ENCODE measurements around the gene ADAMTS2.
A peak's percentile ranks its signal among the peaks of the same experiment; 100 is the strongest.

ADAMTS2 gene

DNA sequence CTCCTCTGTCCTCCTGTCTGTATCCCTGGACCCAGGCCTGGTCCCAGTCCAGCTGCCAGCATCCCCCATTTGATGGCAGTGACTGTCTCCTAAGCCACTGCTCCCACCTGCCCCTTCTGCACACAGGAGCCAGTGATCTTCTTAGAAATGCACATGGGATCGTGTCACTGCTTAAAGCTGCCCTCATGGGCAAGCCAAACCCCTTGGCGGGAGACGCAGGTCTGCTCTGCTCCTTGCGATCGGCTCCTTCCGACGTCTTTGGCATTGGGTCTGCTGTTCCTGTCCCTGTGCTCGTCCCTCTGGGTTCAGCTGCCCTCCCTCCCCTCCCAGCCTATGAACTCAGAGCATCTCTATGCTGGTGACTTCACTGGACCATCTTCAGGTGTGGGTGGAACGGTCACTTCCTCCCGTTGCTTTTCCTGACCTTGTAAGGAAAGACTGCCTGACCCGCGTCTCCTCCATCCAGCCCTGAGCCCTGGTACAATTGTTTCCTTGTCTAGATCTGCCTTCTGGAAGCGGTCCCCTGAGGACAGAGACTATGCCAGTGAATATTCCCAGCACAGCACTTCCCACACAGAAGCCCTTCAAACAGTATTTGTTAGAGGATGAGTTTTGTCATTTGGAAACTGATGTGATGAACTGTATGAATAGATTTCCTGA lies 168.6 kb downstream of the ADAMTS2 start:
- no peak for DNase-seq (ENCODE audit: low spot score)

DNA sequence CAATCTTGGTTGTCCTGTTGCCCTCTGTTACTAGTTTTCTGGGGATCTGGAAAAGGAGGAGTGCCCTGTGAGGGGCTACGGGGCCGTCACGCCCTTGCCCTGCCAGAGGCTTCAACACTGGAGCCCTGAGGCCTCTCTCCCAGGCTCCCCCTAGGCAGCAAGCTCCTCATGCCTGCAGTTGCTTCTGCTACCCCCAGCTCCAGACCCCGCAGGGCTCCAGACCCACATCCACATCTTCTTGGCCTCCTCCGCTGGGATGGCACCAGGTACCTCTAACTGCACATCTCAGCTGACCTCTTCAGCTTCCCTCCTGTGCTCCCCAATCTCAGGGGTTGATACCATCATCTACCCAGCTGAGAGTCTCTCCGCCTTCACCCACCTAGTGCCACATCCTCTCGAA lies 169.1 kb downstream of the ADAMTS2 start:
- no peak for DNase-seq (ENCODE audit: low spot score)

DNA sequence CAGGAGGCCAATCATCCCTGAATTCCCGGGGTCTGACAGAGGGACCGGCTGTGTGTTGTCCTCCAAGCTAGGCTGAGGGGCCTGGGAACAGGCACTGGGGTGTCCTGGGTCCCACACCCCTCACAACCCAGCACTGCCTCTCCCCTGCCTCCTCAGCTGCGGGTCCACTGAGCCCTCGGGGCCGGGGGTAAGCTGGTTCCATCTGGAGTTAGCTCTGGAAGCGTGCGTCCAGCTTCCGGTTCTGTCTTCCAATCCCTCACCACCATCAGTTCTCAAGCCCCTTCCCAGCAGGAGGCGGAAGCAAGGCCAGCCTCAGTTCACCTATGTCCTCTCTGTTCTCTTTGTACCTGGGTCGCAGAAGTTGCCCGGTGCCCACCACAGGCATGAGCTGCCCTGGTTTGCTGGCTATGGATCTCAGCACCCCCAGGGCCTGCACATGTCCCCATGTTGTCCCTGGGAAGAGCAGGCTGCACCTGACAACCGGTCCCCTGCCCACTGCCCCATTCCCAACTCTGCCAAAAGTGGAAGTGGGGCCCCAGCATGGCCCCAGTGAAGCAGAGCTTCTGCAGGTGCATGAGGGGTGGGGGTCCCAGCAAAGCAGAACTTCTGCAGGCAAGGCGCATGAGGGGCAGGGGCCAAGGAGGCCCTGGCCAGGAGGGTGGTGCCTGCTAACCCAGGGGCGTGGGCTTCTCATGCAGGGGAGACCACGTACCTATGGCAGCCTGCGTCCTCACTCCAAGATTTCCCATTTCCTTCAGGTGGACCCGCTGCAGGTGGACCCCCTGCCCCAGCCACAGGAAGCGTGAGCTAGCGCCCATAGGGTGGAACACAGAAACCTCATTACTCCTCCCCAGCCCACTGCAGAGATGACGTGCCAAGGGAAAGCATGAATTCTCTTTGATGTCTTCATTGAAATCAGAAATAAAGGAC lies 173.2 kb downstream of the ADAMTS2 start:
- DNase-seq (ENCODE audit: low spot score) = no peak

DNA sequence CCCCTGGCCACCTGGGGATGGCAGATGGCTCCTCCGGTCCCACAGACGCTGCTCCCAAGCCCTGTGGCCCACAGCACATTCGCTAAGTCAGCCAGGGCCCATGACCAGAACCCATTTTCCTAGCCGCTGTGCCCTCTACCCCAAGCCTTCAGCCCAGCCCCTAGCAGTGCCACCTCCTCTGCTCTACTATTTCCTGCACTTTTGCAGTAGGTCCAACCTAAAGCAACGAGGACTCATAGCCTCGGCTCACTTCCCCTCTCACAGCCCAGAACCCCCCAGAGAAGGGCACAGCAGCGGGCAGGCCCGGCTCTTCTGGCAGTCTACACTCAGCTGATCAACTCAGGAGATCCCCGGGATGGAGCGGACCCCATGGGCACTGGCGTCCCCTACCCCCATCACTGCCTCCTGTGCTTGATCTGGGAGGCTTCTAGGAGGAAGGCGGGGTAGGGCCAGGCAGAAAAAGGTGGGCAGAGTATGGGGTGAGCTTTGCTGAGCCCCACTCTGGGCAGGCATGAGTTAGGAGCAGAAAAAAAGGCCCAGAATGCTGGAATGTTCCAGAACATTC lies 173.9 kb downstream of the ADAMTS2 start:
- no peak for DNase-seq (ENCODE audit: low spot score)

DNA sequence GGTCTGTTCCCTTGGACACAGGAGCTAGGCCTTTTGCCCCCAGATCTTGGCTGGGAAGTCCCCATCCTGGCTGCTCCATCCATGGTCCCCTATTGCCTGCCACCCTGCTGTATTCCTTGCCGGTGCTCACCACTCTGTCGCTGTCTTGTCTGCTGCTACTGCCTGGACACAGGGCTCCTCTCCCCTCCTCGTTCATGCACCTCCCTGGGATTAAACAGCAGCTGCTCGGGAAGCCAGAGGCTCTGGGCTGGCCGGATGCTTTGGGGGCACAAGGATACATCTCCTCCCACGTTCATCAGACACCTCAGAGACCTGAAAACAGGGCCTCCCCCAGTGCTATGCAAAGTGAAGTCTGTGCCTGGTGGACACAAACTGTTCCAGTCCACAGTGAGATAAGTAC lies 174.7 kb downstream of the ADAMTS2 start:
- DNase-seq (ENCODE audit: low spot score) = no peak

DNA sequence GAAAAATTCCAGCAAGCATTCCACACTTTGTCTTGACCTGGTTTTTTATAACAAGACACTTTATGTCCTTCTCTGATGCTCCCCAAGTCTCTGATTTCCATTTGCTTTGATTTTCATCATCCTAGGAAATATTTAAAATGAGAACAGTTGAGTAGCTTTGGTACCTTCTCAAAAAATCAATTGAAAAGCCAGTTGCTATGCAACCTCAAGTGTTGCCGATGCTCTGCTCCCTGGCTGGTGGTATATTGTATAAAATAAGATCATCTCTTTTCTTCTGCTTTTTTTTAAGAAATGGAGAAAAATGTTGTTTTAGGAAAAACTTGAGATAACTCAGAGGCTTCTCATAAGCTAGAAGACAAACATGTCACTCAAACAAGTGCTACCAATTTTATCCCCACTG lies 175.4 kb downstream of the ADAMTS2 start:
- no peak for DNase-seq (ENCODE audit: low spot score)

DNA sequence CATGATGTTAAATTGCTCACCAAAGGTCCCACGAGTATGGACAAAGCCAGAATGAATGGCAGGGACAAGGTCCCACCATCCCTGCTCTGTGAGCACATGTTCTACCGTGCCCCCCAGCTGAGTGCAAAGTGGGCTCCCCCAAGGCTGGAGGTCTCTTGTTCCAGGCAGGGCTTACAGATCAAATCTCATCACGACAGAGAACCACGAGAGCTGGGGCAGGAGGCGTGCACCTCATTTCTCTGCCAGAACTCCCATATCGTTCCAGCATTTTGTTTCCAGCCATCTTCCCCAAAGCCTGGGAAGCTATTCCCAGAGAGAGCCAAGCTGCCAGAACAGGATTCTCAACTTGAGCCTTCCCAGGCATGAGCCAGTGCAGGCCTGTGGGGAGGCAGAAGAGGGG lies 176.6 kb downstream of the ADAMTS2 start:
- DNase-seq (ENCODE audit: low spot score) = no peak

DNA sequence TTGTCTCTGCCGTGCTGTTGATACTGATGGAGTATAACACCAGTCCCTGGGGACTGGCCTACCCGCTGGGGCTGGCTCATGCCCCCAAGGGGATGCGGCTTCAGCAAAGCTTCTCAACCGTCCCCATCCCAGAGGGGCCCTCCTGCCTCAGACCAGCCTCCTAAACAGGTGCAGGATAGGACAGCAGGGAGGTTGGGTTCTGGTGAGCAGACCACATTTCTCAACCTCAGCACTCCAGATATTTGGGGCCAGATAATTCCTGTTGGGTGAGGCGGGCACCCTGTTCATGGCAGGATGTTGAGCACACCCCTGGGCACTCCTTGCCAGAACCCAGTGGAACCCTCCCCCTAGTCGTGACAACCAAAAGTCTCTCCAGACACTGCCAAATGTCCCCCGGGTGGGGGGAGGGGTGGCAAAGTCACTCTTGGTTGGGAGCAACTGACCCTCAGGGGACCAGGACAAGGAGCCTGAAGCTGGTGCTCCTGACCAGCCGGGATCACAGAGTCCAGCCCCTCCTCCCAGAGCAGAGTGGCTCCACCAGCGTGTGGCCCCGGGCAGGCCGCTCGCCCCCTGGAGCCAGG lies 177.3 kb downstream of the ADAMTS2 start:
- DNase-seq (ENCODE audit: low spot score) = no peak

DNA sequence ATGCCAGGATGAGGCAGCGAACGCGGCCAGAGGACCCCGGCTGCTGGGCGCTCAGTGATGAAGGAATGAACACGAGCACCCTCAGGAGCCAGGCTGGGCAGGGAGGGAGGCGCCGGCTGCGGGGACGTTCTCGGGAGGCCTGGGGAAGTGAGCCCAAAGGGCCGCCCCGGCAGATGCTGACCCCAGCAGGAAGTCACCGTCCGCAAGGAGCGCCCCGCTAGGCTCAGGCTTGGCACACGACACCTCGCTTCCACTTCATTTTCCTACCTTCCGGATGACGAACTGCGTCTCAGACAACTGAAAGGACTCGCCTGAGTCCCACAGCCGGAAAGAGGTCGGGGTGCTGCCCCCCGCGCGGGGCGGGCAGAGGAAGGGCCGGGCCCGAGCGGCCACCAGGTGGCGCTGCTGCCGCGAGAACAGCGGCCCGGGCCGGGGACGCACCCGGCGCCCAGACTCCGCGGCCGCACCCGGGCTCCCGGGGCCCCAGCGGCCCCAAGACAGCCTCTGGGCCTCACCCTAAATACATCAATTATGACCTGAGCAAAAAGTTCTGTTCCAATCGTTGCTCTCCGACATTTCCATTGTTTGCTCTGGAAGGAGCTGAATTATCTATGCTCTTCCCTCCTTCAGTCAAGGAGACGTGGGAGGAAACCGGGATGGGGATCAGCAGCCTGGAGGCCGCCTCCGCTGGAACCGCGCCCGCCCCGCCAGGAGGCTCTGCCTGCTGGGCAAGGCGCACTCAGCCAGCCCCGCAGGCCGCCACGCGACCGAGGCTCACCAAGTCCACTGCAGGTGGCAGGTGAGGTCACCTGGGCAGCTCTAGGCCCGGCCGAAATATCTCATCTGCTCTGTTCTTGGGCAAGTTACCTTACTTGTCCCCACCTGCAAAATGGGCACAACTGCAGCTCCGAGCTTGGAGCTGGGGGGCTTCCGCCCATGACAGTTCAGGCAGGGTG lies 178.1 kb downstream of the ADAMTS2 start:
- peak; percentile 40 for DNase-seq (ENCODE audit: low spot score)

DNA sequence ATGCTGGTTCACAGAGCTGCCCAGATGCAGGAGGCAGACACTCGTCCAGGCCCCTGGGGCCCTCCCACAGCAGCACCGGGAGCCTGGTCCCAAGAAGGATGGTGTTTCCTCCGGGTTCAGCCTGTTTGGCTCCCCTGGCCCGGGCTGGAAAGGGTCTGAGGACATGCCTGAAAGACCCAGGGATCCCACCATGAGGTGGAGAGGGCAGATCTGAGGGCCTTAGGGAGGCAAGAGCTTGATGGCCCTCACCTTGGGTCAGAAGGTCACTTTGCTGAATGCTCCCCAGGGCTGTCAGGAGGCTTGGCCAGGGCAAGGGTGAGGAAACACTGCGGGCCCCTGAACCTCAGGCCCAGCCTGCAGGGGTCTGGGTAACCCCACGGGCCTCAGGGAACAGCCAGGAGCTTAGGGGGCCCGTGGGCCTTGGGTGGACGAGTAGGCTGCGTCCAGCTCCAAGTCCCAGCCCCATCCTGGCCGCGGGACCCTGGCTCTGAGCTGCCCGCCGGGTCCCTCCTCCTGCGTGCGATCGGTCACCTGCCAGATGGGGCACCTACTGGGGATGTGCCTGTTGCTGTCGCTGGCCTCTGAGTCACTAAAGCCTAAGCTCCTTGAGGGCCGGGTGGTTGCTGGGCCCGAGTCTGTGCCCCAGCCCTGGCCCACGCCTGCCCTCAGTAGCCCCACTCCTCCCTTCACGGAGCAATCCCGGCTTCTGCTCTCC lies 178.9 kb downstream of the ADAMTS2 start:
- DNase-seq (ENCODE audit: low spot score) = no peak

DNA sequence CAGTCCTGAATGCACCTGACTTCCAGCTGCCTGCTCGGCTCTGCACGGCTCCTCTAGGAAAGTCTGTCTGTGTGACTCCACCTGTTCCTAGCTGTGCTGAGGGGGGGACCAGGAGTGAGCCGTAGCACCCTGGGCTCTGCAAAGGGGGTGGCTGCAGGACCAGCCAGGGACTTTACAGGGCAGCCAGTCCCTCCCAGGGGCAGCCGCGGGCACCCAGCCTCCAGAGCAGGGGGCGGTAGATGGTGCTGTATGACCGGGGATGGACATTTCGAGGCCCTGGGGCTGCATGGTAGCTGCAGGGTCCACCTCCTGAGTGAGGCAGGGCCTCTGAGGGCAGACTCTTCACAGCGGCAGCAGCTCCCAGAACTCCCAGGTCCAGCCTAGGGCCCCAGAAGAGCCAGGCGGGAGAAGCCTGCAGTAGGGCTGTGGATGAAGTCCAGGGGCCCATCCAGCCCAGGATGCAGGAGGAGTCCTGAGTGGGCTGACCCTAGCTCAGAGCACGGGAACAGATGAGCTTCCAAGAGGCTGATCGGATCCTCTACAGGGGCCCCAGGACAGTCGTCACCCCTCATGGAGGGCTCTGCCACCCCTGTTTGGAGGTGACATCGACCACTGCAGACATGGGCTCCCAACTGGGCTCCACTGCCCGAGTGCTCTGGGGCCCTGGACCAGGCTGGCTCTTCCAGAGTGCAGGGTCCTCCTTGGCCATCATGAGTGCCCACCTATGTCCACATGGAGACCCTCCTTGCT lies 179.7 kb downstream of the ADAMTS2 start:
- DNase-seq (ENCODE audit: low spot score) = no peak

DNA sequence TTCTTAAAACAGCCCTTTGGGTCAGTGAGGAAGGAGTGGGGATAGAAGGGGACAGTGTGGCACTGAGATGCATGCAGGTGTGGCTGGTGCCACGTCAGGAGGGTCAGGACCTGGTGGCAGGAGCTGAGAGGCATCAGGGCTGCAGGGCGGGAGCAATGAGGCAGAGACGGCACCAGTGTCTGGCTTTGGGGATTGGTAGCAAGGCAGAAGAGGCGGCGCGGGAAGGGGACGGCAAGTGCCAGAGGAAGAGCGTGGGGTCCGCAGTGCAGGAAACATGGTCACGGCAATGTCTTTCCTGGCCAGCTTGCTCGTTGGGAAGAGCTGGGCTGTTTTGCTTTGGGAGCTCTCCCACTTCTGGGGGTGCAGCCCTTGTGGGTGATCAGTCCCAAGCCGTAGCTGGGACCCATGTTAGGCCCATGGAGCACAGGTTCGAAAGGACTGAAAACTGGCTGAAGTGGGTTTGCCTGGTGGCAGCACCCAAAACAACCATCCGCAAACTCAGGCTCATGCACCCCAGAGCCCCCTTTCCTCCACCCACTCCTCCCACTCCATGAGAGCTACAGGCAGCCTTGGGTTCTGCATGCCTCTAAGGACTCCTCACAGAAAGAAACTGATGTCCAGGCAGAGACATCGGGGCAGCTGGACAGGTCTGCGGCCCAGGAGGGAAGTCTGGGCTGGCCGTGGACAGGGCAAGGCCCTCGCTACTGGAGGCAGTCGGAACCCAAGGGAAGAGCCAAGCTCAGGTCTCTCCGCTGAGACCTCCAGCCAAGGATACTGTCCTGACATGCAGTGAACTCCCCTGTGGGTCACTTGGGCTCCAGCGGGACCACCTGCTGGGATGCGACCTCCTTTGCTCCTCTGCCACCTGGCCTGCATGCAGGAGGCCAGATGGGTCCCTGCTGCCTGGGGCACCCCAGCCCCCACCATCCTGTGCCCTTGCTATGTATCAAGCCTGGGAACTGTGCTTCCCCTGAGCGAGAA lies 180.6 kb downstream of the ADAMTS2 start:
- DNase-seq (ENCODE audit: low spot score) = no peak

DNA sequence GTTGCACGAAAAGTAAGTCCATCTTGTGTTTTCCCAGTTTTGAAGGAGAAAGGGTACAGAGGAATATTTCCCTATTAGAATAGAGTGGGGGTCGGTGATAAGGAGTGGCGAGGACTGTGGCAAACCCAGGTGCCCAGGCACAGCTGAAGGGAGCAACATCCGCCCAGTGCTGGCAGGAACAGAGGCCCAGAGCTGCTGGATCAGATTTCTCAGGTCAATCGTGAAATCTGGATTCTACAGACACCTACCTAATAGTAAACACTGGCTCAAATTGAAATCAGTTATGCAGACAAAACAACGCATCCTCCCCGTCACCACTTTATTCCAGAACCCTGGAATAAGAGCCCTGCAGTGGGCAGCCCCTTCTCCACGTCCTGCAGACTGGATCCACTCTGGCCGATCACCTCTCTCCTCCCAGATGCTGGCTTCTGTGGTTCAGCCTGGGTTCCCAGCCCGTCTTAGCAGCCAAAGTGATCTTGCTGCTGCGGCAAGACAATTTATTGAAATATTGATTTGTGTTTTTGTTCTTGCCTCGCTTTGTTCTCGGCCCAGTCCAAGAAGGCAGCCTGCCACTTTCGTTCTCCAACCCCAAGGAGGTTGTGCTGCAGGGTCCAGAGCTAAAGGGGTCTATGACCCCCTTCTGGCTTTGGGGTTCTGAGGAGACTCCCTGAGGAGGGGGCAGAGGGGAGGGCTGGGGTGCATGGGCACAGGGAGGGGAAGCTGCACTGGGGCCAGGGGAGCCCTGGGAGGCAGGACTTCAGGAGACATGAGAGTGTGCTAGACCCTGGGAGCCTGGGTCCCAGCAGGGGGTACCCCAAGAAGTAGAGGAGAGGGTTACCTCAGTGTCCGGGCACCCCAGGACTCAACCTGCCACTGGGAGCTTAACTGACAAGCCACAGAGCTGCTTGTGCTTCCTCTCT lies 181.8 kb downstream of the ADAMTS2 start:
- DNase-seq (ENCODE audit: low spot score) = no peak

DNA sequence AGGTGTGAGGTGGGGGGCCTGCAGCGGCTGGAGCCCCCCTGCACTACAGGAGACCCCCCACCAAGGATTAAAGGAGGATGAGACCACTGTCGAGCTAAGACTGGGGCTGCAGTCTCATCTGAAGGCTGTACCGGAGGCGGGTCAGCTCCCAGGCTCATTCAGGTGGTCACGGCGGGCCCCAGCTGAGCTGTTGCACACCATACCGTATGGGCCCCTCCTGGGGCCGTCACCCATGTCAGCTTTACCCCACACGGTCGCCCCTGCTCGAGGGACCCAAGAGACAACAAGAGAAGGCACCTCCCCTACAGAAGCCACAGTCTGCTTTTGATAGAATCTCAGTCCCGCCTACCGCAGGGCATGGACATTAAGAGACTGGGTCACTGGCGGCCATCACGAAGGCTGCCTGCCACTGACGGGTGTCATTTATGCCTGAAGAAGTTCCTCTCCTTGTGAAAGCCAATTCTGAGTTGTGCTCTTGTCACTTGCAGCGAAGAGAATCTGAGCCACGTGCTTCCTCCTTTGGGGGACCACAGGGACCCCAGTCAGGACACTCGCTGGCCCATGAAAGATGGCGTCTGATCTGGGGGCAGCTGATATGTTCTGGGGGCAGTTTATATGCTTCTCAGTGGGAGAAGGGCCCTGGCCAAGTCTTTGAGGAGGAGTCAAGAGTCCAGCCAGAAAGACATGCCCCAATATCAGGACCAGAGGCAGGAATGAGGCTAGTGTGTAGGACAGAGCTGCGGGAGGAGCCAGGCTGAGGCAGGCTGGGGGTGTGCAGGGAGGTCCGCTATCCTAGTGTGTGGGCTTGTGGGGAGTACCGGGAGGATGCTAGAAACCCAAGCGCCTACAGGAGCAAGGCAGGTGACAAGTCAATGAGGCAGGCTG lies 182.7 kb downstream of the ADAMTS2 start:
- DNase-seq (ENCODE audit: low spot score) = no peak

DNA sequence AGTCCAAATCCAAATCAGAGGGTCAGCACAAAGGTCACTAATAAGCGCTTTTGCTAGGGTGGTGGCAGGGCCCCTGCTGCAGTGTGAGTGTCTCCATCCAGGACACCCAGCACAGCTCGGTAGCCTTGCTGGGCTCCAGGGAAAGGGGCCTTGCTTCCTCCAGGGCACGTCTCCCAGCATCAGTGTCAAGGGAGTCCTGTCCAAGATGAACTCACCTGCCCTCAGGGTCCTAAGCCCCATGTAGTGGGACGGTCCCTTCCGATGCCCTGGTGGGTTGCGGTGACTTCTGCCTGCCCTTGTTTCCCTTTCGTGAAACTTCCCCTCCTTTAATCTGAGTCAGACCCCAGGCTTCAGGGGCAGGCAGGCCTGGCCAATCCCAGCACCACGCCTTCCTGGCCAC lies 183.4 kb downstream of the ADAMTS2 start:
- DNase-seq (ENCODE audit: low spot score) = no peak

DNA sequence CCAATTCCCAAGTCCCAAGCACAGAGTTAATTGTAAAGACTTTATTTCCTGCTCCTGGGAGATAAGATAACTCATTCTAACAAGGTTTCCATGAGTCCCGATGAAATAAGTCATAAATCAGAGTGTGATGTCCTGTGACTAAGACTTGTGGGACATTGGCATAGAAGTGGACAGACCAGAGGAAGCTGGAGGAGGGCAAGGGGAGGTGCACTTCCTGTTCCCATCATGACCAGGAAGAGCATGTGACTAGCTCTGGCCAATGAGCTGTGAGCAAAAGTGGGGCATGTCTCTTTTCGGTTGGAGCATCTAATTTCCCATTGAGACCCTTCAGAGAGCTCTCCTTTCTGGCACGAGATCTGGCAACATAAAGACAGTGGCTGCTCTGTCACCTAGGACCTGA lies 184.7 kb downstream of the ADAMTS2 start:
- DNase-seq (ENCODE audit: low spot score) = no peak

DNA sequence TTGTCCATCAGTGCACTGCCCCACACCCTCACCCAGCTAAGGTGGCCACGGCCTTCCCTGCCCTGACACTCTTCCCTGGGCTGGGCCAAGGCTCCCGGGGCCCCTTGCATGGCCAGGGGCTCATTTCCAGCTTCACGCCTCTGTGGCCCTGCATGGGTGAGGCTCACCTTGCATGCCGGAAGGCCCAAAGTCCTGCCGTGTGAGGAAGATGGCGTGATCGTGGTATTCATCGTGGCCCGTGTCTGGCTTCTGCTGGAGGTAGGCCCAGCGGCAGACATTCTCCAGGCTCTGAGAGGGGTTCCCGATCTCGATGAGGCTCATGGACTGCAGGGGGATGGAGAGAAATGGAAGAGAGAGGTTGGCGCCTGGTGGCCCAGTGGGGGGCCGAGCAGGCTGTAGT lies 186.7 kb downstream of the ADAMTS2 start:
- DNase-seq (ENCODE audit: low spot score) = no peak
